Measurements from ENCODE around the gene ASTN1.

Gene ASTN1

DNA sequence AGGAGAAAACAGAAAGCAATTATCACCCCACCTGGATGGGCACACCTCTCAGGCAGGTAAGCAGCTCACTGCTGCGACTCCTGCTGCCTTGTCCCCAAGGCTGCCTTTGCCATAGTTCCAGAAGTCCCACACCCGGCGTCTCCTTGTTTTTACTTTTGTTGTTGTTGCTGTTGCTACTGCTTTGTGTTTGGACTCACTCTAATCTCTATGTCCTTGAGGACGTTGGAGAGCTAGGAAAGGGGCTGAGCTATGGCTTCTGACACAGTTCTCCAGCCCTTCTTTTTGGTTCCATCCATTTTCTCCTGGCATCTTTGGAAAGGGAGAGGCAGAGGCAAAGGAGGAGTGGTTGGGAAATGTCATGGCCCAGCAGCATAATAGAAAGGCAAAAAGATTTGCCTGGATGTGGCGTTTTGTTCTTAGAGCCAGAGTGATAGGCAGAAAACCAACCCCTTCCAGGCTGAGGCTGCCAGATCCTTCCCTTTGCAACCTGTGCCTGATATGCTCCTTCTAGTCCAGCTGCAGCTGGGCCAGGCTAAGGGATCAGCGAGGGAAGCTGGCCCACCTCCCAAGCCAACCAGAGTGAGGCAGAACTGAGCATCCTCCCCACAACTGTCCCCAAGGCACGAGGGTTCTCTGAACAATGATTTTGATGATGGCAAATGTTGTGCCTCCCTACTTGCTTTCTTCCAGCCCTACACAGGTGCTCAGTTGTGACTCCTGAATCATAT, 270.7 kb downstream of the ASTN1 start:
- H3K36me3 ChIP-seq (ENCODE audit: control insufficient read depth in 2 of 2, insufficient read depth in 1 of 2, low read length in 2 of 2) = no peaks in the 10 kb centered on the region
- no peak overlapping the region for H3K4me3 ChIP-seq (ENCODE audit: low read depth, low read length)
- CTCF ChIA-PET = interaction anchor here (0.5 to 0.8 kb wide), 4 partner anchors 12 to 1198 kb away, joined by 3 to 5 read pairs (median 4); no protein-coding TSS in a partner anchor
- no peaks in the 10 kb centered on the region for H3K4me1 ChIP-seq (ENCODE audit: control insufficient read depth, insufficient read depth, low read length)
- POLR2A ChIA-PET = no interaction called here
- H3K27ac ChIP-seq (ENCODE audit: extremely low read depth, low read depth, low read length) = no peak overlapping the region
- no peaks in the 10 kb centered on the region for H3K9me3 ChIP-seq (ENCODE audit: control insufficient read depth, insufficient read depth, low read depth, low read length)
- TF ChIP-seq ZNF777 (tag by site-specific recombination; IDR thresholded peaks at IDR 0.05; ENCODE audit: borderline replicate concordance) = no peak
- no peak for TF ChIP-seq ZNF169 (tag by site-specific recombination; IDR thresholded peaks at IDR 0.05)

DNA sequence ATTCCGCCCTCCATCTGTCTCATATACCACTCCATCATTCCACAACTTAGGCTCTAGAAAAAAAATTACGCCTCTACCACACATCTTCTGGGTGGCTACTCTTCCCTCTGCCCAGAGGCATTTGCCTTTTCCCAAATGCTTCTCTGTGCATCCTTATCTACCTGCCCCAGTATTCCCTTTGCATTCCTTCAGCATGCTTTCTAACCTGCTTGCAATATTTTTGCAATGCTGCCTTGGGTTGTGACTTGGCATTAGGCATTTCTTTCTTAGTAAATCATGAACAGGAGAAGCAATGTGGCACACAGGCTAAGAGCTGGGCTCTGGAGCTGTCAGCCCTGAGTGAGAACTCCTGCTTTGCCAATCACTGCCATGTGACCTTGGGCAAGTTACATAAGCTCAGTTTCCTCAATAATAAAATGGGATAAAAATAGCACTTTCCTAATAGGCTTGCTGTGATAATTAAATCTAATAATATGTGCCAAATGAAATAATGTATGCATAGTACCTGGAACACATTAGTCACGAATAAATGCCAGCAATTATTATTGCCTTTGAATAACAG, 276.0 kb downstream of the ASTN1 start:
- Histone ChIP-seq H3K27ac (ENCODE audit: extremely low read depth, low read depth, low read length) (no peak overlapping the region), H3K4me1 (ENCODE audit: control insufficient read depth, insufficient read depth, low read length) (no peaks in the 10 kb centered on the region), H3K4me3 (ENCODE audit: low read depth, low read length) (no peak overlapping the region), H3K9me3 (ENCODE audit: control insufficient read depth, insufficient read depth, low read depth, low read length) (no peaks in the 10 kb centered on the region), H3K36me3 (ENCODE audit: control insufficient read depth in 2 of 2, insufficient read depth in 1 of 2, low read length in 2 of 2) (no peaks in the 10 kb centered on the region)
- ChIA-PET CTCF (interaction anchor here (0.7 to 2.2 kb wide), 2 partner anchors 11 to 468 kb away, joined by 3 to 7 read pairs; no protein-coding TSS in a partner anchor), POLR2A (no interaction called here)
- no peak for TF ChIP-seq ZNF600 (tag by site-specific recombination; IDR thresholded peaks at IDR 0.05)
- TF ChIP-seq ZNF239 (tag by site-specific recombination; IDR thresholded peaks at IDR 0.05) = no peak
- TF ChIP-seq ZNF791 (tag by site-specific recombination; IDR thresholded peaks at IDR 0.05) = no peak
- TF ChIP-seq, protein P1, sequence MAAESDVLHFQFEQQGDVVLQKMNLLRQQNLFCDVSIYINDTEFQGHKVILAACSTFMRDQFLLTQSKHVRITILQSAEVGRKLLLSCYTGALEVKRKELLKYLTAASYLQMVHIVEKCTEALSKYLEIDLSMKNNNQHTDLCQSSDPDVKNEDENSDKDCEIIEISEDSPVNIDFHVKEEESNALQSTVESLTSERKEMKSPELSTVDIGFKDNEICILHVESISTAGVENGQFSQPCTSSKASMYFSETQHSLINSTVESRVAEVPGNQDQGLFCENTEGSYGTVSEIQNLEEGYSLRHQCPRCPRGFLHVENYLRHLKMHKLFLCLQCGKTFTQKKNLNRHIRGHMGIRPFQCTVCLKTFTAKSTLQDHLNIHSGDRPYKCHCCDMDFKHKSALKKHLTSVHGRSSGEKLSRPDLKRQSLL (tag by site-specific recombination; IDR thresholded peaks at IDR 0.05) = no peak
- TF ChIP-seq ZIC2 (tag by site-specific recombination; IDR thresholded peaks at IDR 0.05) = no peak
- no peak for TF ChIP-seq ZFHX2 (tag by site-specific recombination; conservative IDR thresholded peaks at IDR 0.05)
- TF ChIP-seq, protein P2, sequence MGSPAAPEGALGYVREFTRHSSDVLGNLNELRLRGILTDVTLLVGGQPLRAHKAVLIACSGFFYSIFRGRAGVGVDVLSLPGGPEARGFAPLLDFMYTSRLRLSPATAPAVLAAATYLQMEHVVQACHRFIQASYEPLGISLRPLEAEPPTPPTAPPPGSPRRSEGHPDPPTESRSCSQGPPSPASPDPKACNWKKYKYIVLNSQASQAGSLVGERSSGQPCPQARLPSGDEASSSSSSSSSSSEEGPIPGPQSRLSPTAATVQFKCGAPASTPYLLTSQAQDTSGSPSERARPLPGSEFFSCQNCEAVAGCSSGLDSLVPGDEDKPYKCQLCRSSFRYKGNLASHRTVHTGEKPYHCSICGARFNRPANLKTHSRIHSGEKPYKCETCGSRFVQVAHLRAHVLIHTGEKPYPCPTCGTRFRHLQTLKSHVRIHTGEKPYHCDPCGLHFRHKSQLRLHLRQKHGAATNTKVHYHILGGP (tag by site-specific recombination; IDR thresholded peaks at IDR 0.05) = no peak
- no peak for TF ChIP-seq ZNF341 (tag by site-specific recombination; IDR thresholded peaks at IDR 0.05; ENCODE audit: low read depth)
- no peak for TF ChIP-seq ZNF843 (tag by site-specific recombination; IDR thresholded peaks at IDR 0.05)
- no peak for TF ChIP-seq ZNF558 (tag by site-specific recombination; IDR thresholded peaks at IDR 0.05)
- TF ChIP-seq ZBTB17 (tag by site-specific recombination; IDR thresholded peaks at IDR 0.05) = no peak
- no peak for TF ChIP-seq BCL11A (tag by site-specific recombination; IDR thresholded peaks at IDR 0.05; ENCODE audit: low read depth)
- TF ChIP-seq, protein P3, sequence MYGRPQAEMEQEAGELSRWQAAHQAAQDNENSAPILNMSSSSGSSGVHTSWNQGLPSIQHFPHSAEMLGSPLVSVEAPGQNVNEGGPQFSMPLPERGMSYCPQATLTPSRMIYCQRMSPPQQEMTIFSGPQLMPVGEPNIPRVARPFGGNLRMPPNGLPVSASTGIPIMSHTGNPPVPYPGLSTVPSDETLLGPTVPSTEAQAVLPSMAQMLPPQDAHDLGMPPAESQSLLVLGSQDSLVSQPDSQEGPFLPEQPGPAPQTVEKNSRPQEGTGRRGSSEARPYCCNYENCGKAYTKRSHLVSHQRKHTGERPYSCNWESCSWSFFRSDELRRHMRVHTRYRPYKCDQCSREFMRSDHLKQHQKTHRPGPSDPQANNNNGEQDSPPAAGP (tag by site-specific recombination; IDR thresholded peaks at IDR 0.05) = no peak
- no peak for TF ChIP-seq ZNF610 (tag by site-specific recombination; IDR thresholded peaks at IDR 0.05; ENCODE audit: borderline replicate concordance)
- no peak for TF ChIP-seq ZNF621 (tag by site-specific recombination; IDR thresholded peaks at IDR 0.05)
- no peak for TF ChIP-seq HOXC10 (CRISPR knock-in tag; IDR thresholded peaks at IDR 0.05)
- TF ChIP-seq ZNF350 (tag by site-specific recombination; IDR thresholded peaks at IDR 0.05) = no peak
- TF ChIP-seq ZNF701 (tag by site-specific recombination; IDR thresholded peaks at IDR 0.05) = no peak
